Stimulated activated CD4-positive, alpha-beta T cell treated with anti-CD3 and anti-CD28 coated beads, Interleukin-4, amount 100 ng/mL, for 48 hours (primary cell): ENCODE results near the gene PZP.

Experiments
- DNase-seq, 2 donors: peaks; one replicate each; pipeline ENCODE4 v3.0.0-alpha.2; 2020; ENCODE audit warnings: low read depth in 2 of 2

Gene PZP

GRCh38 chr12:9104087-9104486 lies 104.1 kb downstream of the PZP start:
- DNase-seq, result no peak

GRCh38 chr12:9103050-9103849 lies 104.9 kb downstream of the PZP start:
- no peak for DNase-seq

GRCh38 chr12:9101018-9101687 lies 107.0 kb downstream of the PZP start:
- DNase-seq, result no peak

GRCh38 chr12:9099552-9100190 lies 108.5 kb downstream of the PZP start:
- DNase-seq, result no peak
